HepG2 (cell line): Measurements from ENCODE around the gene SDK1. TPM values are rescaled to one million over a fixed set of nuclear protein-coding genes. Genes with fewer than 3 reads are reported as not detected.
A peak's percentile ranks its signal among the peaks of the same experiment; 100 is the strongest.

Source experiments
- ATAC-seq: fragments of 200-7000 bp; cut with Tn5 transposase; 3 replicates; pipeline ENCODE4 v1.9.1; 2020; ENCODE audit warnings: mild to moderate bottlenecking, moderate library complexity
- BruUV-seq: library from RNA; stranded (reverse); fragments of 400-500 nt; replicated peaks from 2 replicates; lab custom pipeline; 2021; lab: Mats Ljungman, UMichigan
- CTCF ChIA-PET: fragments of 300-600 bp; formaldehyde crosslinking; extraction: SDS; loops from one replicate; lab custom pipeline; 2021; ENCODE audit warnings: low total read pairs, inconsistent platforms, low intra/inter-chr PET ratio; lab: Yijun Ruan, JAX
- POLR2A ChIA-PET: fragments of 350-600 bp; sonication (Branson Sonifier 250); formaldehyde crosslinking; loops from one replicate; lab custom pipeline; 2020; ENCODE audit warnings: antibody characterized with exemption, inconsistent platforms; lab: Yijun Ruan, JAX
- DNase-seq: peaks from one replicate; pipeline ENCODE4 v3.0.0-alpha.2; 2015; ENCODE audit warnings: low spot score
- FAIRE-seq: peaks from 3 replicates; lab custom pipeline; 2011; peaks lifted over from hg19 to GRCh38; lab: Jason Lieb, UNC
- H2AFZ ChIP-seq: one replicate; pipeline ENCODE4 v1.6.1; 2011; ENCODE audit warnings: low read length, inconsistent platforms
- H3K27ac ChIP-seq: fragments of 300-600 bp; 3 replicates; pipeline ENCODE4 v1.8.0; 2011; ENCODE audit warnings: mixed run types, mild to moderate bottlenecking, mixed read lengths, low read length, inconsistent platforms; ENCODE audit not compliant: insufficient read depth; ENCODE audit errors: extremely low read length
- H3K27me3 ChIP-seq, 2 experiments: fragments of 200-600 bp in 1 of 2; 2 replicates in 1 of 2; 3 replicates in 1 of 2; pipeline versions ENCODE4 v1.6.0 to v1.8.0; 2011; ENCODE audit warnings: low read length in 2 of 2, mild to moderate bottlenecking in 2 of 2, moderate library complexity in 2 of 2, inconsistent platforms in 1 of 2; ENCODE audit not compliant: insufficient read depth in 2 of 2, control insufficient read depth in 1 of 2
- H3K36me3 ChIP-seq, 2 experiments: fragments of 200-600 bp in 1 of 2; replicated peaks in 1 of 2; 2 replicates in 1 of 2; 3 replicates in 1 of 2; pipeline versions ENCODE4 v1.5.1 to v1.8.0; 2011; ENCODE audit warnings: low read length in 2 of 2, inconsistent platforms in 1 of 2; ENCODE audit not compliant: insufficient read depth in 2 of 2, control insufficient read depth in 1 of 2
- H3K4me1 ChIP-seq: 2 replicates; pipeline ENCODE4 v1.5.1; 2012; ENCODE audit warnings: low read length, inconsistent platforms; ENCODE audit not compliant: insufficient read depth
- H3K4me2 ChIP-seq: 2 replicates; pipeline ENCODE4 v1.6.0; 2011; ENCODE audit warnings: low read depth, low read length, inconsistent platforms
- H3K4me3 ChIP-seq, 3 experiments: fragments of 200-600 bp in 1 of 3; sonication (generic), shearing (Covaris generic) in 1 of 3; replicated peaks in 1 of 3; 2 replicates each; pipeline ENCODE4 v1.5.1; 2011 to 2016; ENCODE audit warnings: low read length in 3 of 3, inconsistent platforms in 2 of 3, low read depth in 2 of 3, mild to moderate bottlenecking in 2 of 3, control low read depth in 1 of 3, mixed read lengths in 1 of 3; ENCODE audit not compliant: insufficient read depth in 1 of 3
- H3K79me2 ChIP-seq: one replicate; pipeline ENCODE4 v1.6.1; 2011; ENCODE audit warnings: low read length, inconsistent platforms; ENCODE audit not compliant: insufficient read depth
- H3K9ac ChIP-seq: 2 replicates; pipeline ENCODE4 v1.6.0; 2011; ENCODE audit warnings: mild to moderate bottlenecking, low read depth, low read length, inconsistent platforms; ENCODE audit not compliant: insufficient read depth
- H3K9me3 ChIP-seq: 2 replicates; pipeline ENCODE4 v1.5.1; 2012; ENCODE audit warnings: mild to moderate bottlenecking, low read length
- H4K20me1 ChIP-seq: 2 replicates; pipeline ENCODE4 v1.6.0; 2011; ENCODE audit warnings: inconsistent platforms, mild to moderate bottlenecking, low read length, moderate library complexity; ENCODE audit not compliant: insufficient read depth
- WGBS: methylation state at CpG from one replicate; pipeline ENCODE4 v1.1.6; 2017; ENCODE audit warnings: low lambda C conversion rate; 5-methylcytosine and 5-hydroxymethylcytosine counted together
- in situ Hi-C: cut with HindIII; loops from 2 replicates; pipeline ENCODE4 v1.10.0; 2017; ENCODE audit warnings: low pct_unique_long_range_greater_than_20kb; ENCODE audit not compliant: extremely low pct_ligation_motif_present
- intact Hi-C: fragments of 100-400 bp; cut with micrococcal nuclease; formaldehyde crosslinking; loops from one replicate; pipeline ENCODE4 v1.10.0; 2022; ENCODE audit not compliant: unreplicated experiment
- polyA plus RNA-seq, 8 experiments: library from polyadenylated mRNA; depleted of rRNA in 3 of 8; stranded (reverse) in 7 of 8; unstranded in 1 of 8; fragments of >200 nt; fragmentation: Illumina TruSeq in 4 of 8; extraction: Trizol in 4 of 8; gene quantifications; 2 replicates each; pipeline versions ENCODE4 v1.2.1 to v1.2.3, GENCODE V29; 2011 to 2016; ENCODE audit warnings: low read depth in 4 of 8, missing spikeins in 1 of 8, mixed read lengths in 1 of 8; ENCODE audit not compliant: insufficient read depth in 1 of 8
- total RNA-seq, 5 experiments: library from RNA; depleted of rRNA; stranded (reverse); fragments of >200 nt; fragmentation: Illumina TruSeq; extraction: Trizol; gene quantifications; 2 replicates each; pipeline ENCODE4 v1.2.3, GENCODE V29; 2016; ENCODE audit warnings: low read depth in 1 of 5
- TF ChIP-seq, protein P1 (sequence below), 2 experiments: fragments of 450-650 bp in 1 of 2; sonication (generic) in 1 of 2; formaldehyde crosslinking in 1 of 2; IDR thresholded peaks; 2 replicates each; pipeline versions ENCODE4 v1.6.1 to v1.8.0; 2016 to 2022; ENCODE audit warnings: antibody characterized with exemption in 1 of 2, mild to moderate bottlenecking in 1 of 2, missing genetic modification reagents in 1 of 2
- TF ChIP-seq, protein P2 (sequence below): sonication (generic); formaldehyde crosslinking; IDR thresholded peaks from 2 replicates; pipeline ENCODE4 v1.8.0; 2023; ENCODE audit warnings: mild to moderate bottlenecking, missing genetic modification reagents

SDK1 gene
- total and polyA plus RNA-seq, 2 of the 13 experiments (the other 11 are each of a cell fraction or from before 2014, with no cell fraction given): 0.35 to 2.4 TPM

- in situ Hi-C loops: no loop called here
- H3K27ac ChIP-seq: no peak overlapping the region
- H3K36me3 ChIP-seq: no peaks in the 10 kb centered on the region
- no peak overlapping the region for H3K4me3 ChIP-seq
- TF ChIP-seq, protein P1, sequence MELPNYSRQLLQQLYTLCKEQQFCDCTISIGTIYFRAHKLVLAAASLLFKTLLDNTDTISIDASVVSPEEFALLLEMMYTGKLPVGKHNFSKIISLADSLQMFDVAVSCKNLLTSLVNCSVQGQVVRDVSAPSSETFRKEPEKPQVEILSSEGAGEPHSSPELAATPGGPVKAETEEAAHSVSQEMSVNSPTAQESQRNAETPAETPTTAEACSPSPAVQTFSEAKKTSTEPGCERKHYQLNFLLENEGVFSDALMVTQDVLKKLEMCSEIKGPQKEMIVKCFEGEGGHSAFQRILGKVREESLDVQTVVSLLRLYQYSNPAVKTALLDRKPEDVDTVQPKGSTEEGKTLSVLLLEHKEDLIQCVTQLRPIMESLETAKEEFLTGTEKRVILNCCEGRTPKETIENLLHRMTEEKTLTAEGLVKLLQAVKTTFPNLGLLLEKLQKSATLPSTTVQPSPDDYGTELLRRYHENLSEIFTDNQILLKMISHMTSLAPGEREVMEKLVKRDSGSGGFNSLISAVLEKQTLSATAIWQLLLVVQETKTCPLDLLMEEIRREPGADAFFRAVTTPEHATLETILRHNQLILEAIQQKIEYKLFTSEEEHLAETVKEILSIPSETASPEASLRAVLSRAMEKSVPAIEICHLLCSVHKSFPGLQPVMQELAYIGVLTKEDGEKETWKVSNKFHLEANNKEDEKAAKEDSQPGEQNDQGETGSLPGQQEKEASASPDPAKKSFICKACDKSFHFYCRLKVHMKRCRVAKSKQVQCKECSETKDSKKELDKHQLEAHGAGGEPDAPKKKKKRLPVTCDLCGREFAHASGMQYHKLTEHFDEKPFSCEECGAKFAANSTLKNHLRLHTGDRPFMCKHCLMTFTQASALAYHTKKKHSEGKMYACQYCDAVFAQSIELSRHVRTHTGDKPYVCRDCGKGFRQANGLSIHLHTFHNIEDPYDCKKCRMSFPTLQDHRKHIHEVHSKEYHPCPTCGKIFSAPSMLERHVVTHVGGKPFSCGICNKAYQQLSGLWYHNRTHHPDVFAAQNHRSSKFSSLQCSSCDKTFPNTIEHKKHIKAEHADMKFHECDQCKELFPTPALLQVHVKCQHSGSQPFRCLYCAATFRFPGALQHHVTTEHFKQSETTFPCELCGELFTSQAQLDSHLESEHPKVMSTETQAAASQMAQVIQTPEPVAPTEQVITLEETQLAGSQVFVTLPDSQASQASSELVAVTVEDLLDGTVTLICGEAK (IDR thresholded peaks at IDR 0.05): no peak
- TF ChIP-seq, protein P1 (CRISPR knock-in tag; IDR thresholded peaks at IDR 0.05): peak; percentile 53; the same call in 1 of the 2 replicates
- TF ChIP-seq, protein P2, sequence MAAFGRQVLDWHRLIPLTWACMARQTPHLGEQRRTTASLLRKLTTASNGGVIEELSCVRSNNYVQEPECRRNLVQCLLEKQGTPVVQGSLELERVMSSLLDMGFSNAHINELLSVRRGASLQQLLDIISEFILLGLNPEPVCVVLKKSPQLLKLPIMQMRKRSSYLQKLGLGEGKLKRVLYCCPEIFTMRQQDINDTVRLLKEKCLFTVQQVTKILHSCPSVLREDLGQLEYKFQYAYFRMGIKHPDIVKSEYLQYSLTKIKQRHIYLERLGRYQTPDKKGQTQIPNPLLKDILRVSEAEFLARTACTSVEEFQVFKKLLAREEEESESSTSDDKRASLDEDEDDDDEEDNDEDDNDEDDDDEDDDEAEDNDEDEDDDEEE: no peak
- TF ChIP-seq, all 625 proteins: peak for 1
- Histone ChIP-seq H3K79me2 (no peaks in the 10 kb centered on the region), H2AFZ (no peak overlapping the region), H3K4me1 (peaks cover 8% of the 10 kb centered on the region), H3K27me3 (no peaks in the 10 kb centered on the region), H3K9ac (no peak overlapping the region), H4K20me1 (no peaks in the 10 kb centered on the region), H3K4me2 (no peak overlapping the region), H3K9me3 (peaks cover 5% of the 10 kb centered on the region; the same call in 1 of the 2 replicates)
- DNase-seq (no peak), FAIRE-seq (no peak), ATAC-seq (no peak)
- CTCF ChIA-PET: no interaction called here
- BruUV-seq: no TSS peak
- WGBS: 100% methylated on average over 1 of the region's 2 CpGs
- POLR2A ChIA-PET: no interaction called here
- intact Hi-C loops: no loop called here
These were observed 899.6 kb downstream of the SDK1 start for GRCh38 chr7:4200546-4201094.
